ENCODE data around the gene EPS15. TPM values are rescaled to one million over a fixed set of nuclear protein-coding genes. Genes with fewer than 3 reads are reported as not detected.
"Not testable (repeated sequence)": the region's sequence is repeated elsewhere in the genome, so short reads cannot be mapped to it uniquely, and the experiment has no call there.

Gene EPS15
- total RNA-seq, 1 donor from 2014 or later, result 50.1 TPM

GRCh38 chr1:51425273-51425672 is 93.8 kb downstream of the EPS15 start:
- peaks cover 8% of the 10 kb centered on the region for H3K9me3 Mint-ChIP-seq
- peaks cover 9% of the 10 kb centered on the region for H3K4me1 Mint-ChIP-seq (ENCODE audit: low read depth)
- intact Hi-C loops (cut with micrococcal nuclease), result no loop called here
- no peak for DNase-seq (ENCODE audit: low spot score)
- H3K27me3 Mint-ChIP-seq (ENCODE audit: low read depth), result no peaks in the 10 kb centered on the region
- no peak overlapping the region for H3K4me3 Mint-ChIP-seq (ENCODE audit: low read depth)
- H3K27ac Mint-ChIP-seq, result no peak overlapping the region
- peaks cover 59% of the 10 kb centered on the region for H3K36me3 Mint-ChIP-seq (ENCODE audit: low read depth)

- Mint-ChIP-seq H3K4me3 (ENCODE audit: low read depth) (no peak overlapping the region), H3K27ac (no peak overlapping the region), H3K9me3 (peaks cover 6% of the 10 kb centered on the region), H3K36me3 (ENCODE audit: low read depth) (peaks cover 61% of the 10 kb centered on the region), H3K4me1 (ENCODE audit: low read depth) (peaks cover 3% of the 10 kb centered on the region), H3K27me3 (ENCODE audit: low read depth) (no peaks in the 10 kb centered on the region)
- intact Hi-C loops (cut with micrococcal nuclease), result no loop called here
- DNase-seq (ENCODE audit: low spot score), result no peak
These were observed 95.8 kb downstream of the EPS15 start for GRCh38 chr1:51423073-51423821.

GRCh38 chr1:51422367-51423072 is 96.5 kb downstream of the EPS15 start:
- Mint-ChIP-seq H3K27me3 (ENCODE audit: low read depth) (no peaks in the 10 kb centered on the region), H3K4me1 (ENCODE audit: low read depth) (peaks cover 2% of the 10 kb centered on the region), H3K9me3 (no peaks in the 10 kb centered on the region), H3K27ac (no peak overlapping the region), H3K36me3 (ENCODE audit: low read depth) (peaks cover 61% of the 10 kb centered on the region), H3K4me3 (ENCODE audit: low read depth) (no peak overlapping the region)
- no peak for DNase-seq (ENCODE audit: low spot score)
- intact Hi-C loops (cut with micrococcal nuclease), result no loop called here

GRCh38 chr1:51421964-51422363 is 97.1 kb downstream of the EPS15 start:
- no peak for DNase-seq (ENCODE audit: low spot score)
- Mint-ChIP-seq H3K4me1 (ENCODE audit: low read depth) (peaks cover 2% of the 10 kb centered on the region), H3K27ac (no peak overlapping the region), H3K27me3 (ENCODE audit: low read depth) (no peaks in the 10 kb centered on the region), H3K36me3 (ENCODE audit: low read depth) (peaks cover 57% of the 10 kb centered on the region), H3K9me3 (no peaks in the 10 kb centered on the region), H3K4me3 (ENCODE audit: low read depth) (no peak overlapping the region)
- intact Hi-C loops (cut with micrococcal nuclease), result no loop called here

GRCh38 chr1:51420867-51421627 is 98.0 kb downstream of the EPS15 start:
- Mint-ChIP-seq H3K36me3 (ENCODE audit: low read depth) (peaks cover 51% of the 10 kb centered on the region), H3K27me3 (ENCODE audit: low read depth) (no peaks in the 10 kb centered on the region), H3K9me3 (no peaks in the 10 kb centered on the region), H3K4me3 (ENCODE audit: low read depth) (no peak overlapping the region), H3K4me1 (ENCODE audit: low read depth) (peaks cover 2% of the 10 kb centered on the region), H3K27ac (no peak overlapping the region)
- intact Hi-C loops (cut with micrococcal nuclease), result no loop called here
- no peak for DNase-seq (ENCODE audit: low spot score)

- Mint-ChIP-seq H3K27me3 (ENCODE audit: low read depth) (no peaks in the 10 kb centered on the region), H3K9me3 (no peaks in the 10 kb centered on the region), H3K27ac (no peak overlapping the region), H3K36me3 (ENCODE audit: low read depth) (peaks cover 45% of the 10 kb centered on the region), H3K4me1 (ENCODE audit: low read depth) (peaks cover 2% of the 10 kb centered on the region), H3K4me3 (ENCODE audit: low read depth) (no peak overlapping the region)
- DNase-seq (ENCODE audit: low spot score), result no peak
- intact Hi-C loops (cut with micrococcal nuclease), result no loop called here
These were observed 100.6 kb downstream of the EPS15 start for GRCh38 chr1:51418384-51418959.

GRCh38 chr1:51417496-51418383 is 101.3 kb downstream of the EPS15 start:
- intact Hi-C loops (cut with micrococcal nuclease), result no loop called here
- DNase-seq (ENCODE audit: low spot score), result no peak
- peaks cover 50% of the 10 kb centered on the region for H3K36me3 Mint-ChIP-seq (ENCODE audit: low read depth)
- no peaks in the 10 kb centered on the region for H3K9me3 Mint-ChIP-seq
- no peak overlapping the region for H3K27ac Mint-ChIP-seq
- H3K4me1 Mint-ChIP-seq (ENCODE audit: low read depth), result peaks cover 5% of the 10 kb centered on the region
- no peak overlapping the region for H3K4me3 Mint-ChIP-seq (ENCODE audit: low read depth)
- H3K27me3 Mint-ChIP-seq (ENCODE audit: low read depth), result no peaks in the 10 kb centered on the region

GRCh38 chr1:51416910-51417309 is 102.2 kb downstream of the EPS15 start:
- no peak for DNase-seq (ENCODE audit: low spot score)
- Mint-ChIP-seq H3K27ac (no peak overlapping the region), H3K36me3 (ENCODE audit: low read depth) (peaks cover 54% of the 10 kb centered on the region), H3K4me3 (ENCODE audit: low read depth) (no peak overlapping the region), H3K4me1 (ENCODE audit: low read depth) (peaks cover 3% of the 10 kb centered on the region), H3K9me3 (no peaks in the 10 kb centered on the region), H3K27me3 (ENCODE audit: low read depth) (no peaks in the 10 kb centered on the region)
- intact Hi-C loops (cut with micrococcal nuclease), result no loop called here

- Mint-ChIP-seq H3K4me3 (ENCODE audit: low read depth) (no peak overlapping the region), H3K27ac (no peak overlapping the region), H3K4me1 (ENCODE audit: low read depth) (peaks cover 3% of the 10 kb centered on the region), H3K36me3 (ENCODE audit: low read depth) (peaks cover 51% of the 10 kb centered on the region), H3K9me3 (no peaks in the 10 kb centered on the region), H3K27me3 (ENCODE audit: low read depth) (no peaks in the 10 kb centered on the region)
- no peak for DNase-seq (ENCODE audit: low spot score)
- intact Hi-C loops (cut with micrococcal nuclease), result no loop called here
These were observed 103.1 kb downstream of the EPS15 start for GRCh38 chr1:51415963-51416362.

GRCh38 chr1:51414811-51415210 is 104.3 kb downstream of the EPS15 start:
- H3K4me3 Mint-ChIP-seq (ENCODE audit: low read depth), result no peak overlapping the region
- no peak for DNase-seq (ENCODE audit: low spot score)
- intact Hi-C loops (cut with micrococcal nuclease), result no loop called here
- H3K27ac Mint-ChIP-seq, result no peak overlapping the region
- H3K4me1 Mint-ChIP-seq (ENCODE audit: low read depth), result peaks cover 3% of the 10 kb centered on the region
- peaks cover 43% of the 10 kb centered on the region for H3K36me3 Mint-ChIP-seq (ENCODE audit: low read depth)
- no peaks in the 10 kb centered on the region for H3K9me3 Mint-ChIP-seq
- no peaks in the 10 kb centered on the region for H3K27me3 Mint-ChIP-seq (ENCODE audit: low read depth)

- peaks cover 48% of the 10 kb centered on the region for H3K36me3 Mint-ChIP-seq (ENCODE audit: low read depth)
- H3K27ac Mint-ChIP-seq; H3K4me3 Mint-ChIP-seq (ENCODE audit: low read depth); H3K4me1 Mint-ChIP-seq (ENCODE audit: low read depth); DNase-seq (ENCODE audit: low spot score); H3K9me3 Mint-ChIP-seq; intact Hi-C loops (cut with micrococcal nuclease); H3K27me3 Mint-ChIP-seq (ENCODE audit: low read depth): not testable (repeated sequence)
These were observed 107.2 kb downstream of the EPS15 start for GRCh38 chr1:51411820-51412219.
